Central memory CD8-positive, alpha-beta T cell (primary cell): ENCODE measurements around the gene CLDN34.
A peak's percentile ranks its signal among the peaks of the same experiment; 100 is the strongest.

Experiments used
- ATAC-seq: fragments of 150-1000 bp; cut with Tn5 transposase; replicated peaks from 2 replicates; pipeline ENCODE4 v1.10.0; 2022; ENCODE audit warnings: mild to moderate bottlenecking, moderate FRiP score, moderate number of reproducible peaks; ENCODE audit not compliant: poor library complexity, severe bottlenecking; ENCODE audit errors: extremely low read depth
- DNase-seq, 2 donors: peaks; one replicate each; pipeline ENCODE4 v3.0.0; 2021; ENCODE audit warnings: low spot score in 2 of 2
- H3K27ac Mint-ChIP-seq: one replicate; pipeline ENCODE4 v1.8.0; 2022; ENCODE audit warnings: low read depth, mild to moderate bottlenecking, moderate library complexity, mixed read lengths
- H3K27me3 Mint-ChIP-seq: one replicate; pipeline ENCODE4 v1.8.0; 2022; ENCODE audit warnings: mixed read lengths
- H3K36me3 Mint-ChIP-seq: one replicate; pipeline ENCODE4 v1.8.0; 2022; ENCODE audit warnings: mild to moderate bottlenecking, moderate library complexity, mixed read lengths; ENCODE audit not compliant: insufficient read depth
- H3K4me1 Mint-ChIP-seq: one replicate; pipeline ENCODE4 v1.8.0; 2022; ENCODE audit warnings: mixed read lengths
- H3K4me3 Mint-ChIP-seq: one replicate; pipeline ENCODE4 v1.8.0; 2022; ENCODE audit warnings: mild to moderate bottlenecking, moderate library complexity, mixed read lengths
- H3K9me3 Mint-ChIP-seq: one replicate; pipeline ENCODE4 v1.8.0; 2022; ENCODE audit warnings: mixed read lengths

The CLDN34 gene

DNA sequence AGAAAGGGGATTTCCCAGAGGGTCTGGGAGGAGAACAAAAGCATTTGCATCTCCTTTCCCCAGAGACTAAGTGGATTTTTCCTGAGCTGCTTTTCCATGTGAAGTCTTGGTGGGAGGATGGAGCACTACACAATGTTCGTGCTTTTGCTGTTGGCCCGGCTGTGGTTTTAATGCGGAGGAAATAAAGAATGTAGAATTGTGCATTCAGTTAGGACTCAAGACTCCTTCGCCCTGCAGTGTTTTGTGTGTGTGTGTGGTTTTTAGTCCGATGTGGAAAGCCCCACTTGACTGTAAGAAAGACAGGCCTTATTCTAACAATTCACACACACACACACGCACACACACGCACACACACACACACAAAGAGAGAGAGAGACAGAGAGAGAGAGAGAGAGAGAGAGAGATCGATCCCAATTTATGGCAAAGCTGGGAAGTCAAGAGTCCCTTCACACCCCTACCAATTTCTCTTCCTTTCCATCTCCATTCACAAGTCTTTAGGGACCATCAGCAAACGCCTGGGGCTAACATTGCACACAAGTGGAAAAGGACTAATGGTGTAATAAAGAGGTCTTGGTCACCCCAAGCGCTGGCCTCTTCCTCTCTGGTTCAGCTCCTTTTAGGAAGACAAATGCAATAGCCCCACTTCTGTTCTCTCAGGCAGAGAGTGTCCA, 44.2 kb downstream of the CLDN34 start:
- no peak for ATAC-seq
- DNase-seq: no peak
- H3K4me1 Mint-ChIP-seq: peaks cover 10% of the 10 kb centered on the region

DNA sequence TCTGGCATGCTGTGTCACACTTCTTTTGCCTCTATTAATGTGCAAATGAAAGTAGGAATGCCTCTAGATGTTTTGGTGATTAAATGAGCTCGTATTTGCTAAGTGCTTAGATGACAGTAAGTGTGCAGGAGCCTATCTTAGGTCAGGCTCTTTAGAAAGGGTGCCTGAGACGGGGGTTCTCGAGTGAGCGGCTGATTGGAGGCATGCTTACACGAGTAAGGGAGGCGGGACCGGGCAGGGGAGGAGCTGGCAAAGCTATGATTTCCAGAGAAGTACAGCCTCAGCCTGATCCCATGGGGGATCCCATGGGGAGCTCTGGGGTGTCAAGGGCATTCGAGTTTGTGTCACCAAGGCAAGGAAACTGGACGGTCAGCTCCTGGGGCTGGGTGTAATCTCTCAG, 44.8 kb downstream of the CLDN34 start:
- peaks cover 15% of the 10 kb centered on the region for H3K4me1 Mint-ChIP-seq
- H3K9me3 Mint-ChIP-seq: no peaks in the 10 kb centered on the region
- H3K4me3 Mint-ChIP-seq: peak overlapping the region; percentile 48
- peaks cover 6% of the 10 kb centered on the region for H3K36me3 Mint-ChIP-seq
- DNase-seq (no peak), ATAC-seq (no peak)
- no peaks in the 10 kb centered on the region for H3K27me3 Mint-ChIP-seq
- H3K27ac Mint-ChIP-seq: peak overlapping the region; percentile 63

More for the DNA sequence above, 44.2 kb downstream of the CLDN34 start:
- Mint-ChIP-seq H3K27me3 (no peaks in the 10 kb centered on the region), H3K36me3 (peaks cover 3% of the 10 kb centered on the region), H3K4me3 (peak overlapping the region; percentile 48), H3K27ac (peak overlapping the region; percentile 63), H3K9me3 (no peaks in the 10 kb centered on the region)

DNA sequence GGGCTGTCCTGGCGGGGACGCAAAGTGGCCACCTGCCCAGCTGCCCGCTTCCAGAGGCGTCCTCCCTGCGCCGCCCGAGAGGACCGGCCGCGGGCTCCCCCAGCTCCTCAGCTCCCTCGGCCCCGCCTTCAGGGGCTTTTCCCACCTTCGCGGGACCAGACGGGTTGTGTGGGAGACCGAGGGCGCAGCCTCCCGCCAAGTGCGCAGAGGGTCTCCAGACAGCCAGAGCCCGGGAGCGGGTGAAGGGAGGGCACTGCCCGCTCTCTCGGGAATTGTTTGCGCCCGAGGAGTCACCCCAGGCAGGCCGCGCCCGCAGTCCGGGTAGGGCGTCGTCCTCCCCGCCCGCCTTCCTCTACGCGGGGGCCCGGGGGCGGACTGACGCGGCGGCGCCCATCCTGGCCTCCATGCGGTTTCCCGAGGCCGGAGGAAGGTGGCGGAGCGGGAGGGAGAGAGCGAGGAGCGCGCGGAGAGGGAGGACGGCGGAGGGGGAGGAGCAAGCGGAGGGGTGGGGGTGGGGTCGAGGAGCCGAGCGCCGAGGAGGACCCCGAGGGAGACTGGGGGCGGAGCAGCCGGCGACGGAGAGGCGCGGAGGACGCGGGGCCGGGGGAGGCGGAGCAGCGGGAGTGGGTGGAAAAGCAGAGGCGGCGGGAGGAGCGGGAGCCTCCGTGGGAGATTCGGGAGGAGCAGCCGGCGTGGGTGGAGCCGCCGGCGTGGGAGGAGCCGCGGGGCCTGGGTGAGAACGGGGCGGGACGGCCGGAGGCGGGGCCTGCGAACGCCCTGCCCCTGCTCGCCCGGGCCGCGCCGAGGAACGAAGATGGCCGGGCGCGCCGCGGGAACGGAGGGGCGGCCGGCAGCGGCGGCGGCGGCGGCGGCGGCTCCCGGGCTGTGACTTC, 47.5 kb downstream of the CLDN34 start:
- H3K27me3 Mint-ChIP-seq: no peaks in the 10 kb centered on the region

DNA sequence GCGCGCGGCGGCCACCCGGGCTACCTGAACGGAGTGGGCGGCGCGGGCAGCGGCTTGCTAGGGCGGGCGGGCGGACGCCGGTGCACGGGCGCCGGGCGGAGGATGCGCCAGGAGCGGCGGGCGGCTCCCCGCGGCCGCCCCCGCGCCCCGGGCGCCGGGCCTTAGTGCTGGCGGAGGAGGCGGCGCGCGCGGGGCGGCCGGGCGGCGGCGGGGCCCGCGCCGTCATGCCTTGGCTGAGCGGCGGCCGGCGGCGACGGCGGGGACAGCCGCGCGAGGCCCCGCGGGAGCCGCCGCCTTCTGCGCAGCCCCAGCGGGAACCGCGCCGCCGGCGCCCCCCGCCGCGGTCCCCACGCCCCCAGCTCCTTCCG, 48.2 kb downstream of the CLDN34 start:
- no peak overlapping the region for H3K4me3 Mint-ChIP-seq
- no peaks in the 10 kb centered on the region for H3K9me3 Mint-ChIP-seq
- DNase-seq (no peak), ATAC-seq (peak; percentile 21)
- H3K36me3 Mint-ChIP-seq: peaks cover 6% of the 10 kb centered on the region
- no peak overlapping the region for H3K27ac Mint-ChIP-seq
- H3K4me1 Mint-ChIP-seq: peaks cover 16% of the 10 kb centered on the region
- H3K27me3 Mint-ChIP-seq: no peaks in the 10 kb centered on the region

More for the DNA sequence above, 47.5 kb downstream of the CLDN34 start:
- peaks cover 6% of the 10 kb centered on the region for H3K36me3 Mint-ChIP-seq
- H3K4me1 Mint-ChIP-seq: peaks cover 16% of the 10 kb centered on the region
- peak overlapping the region; percentile 54 for H3K4me3 Mint-ChIP-seq
- no peaks in the 10 kb centered on the region for H3K9me3 Mint-ChIP-seq
- H3K27ac Mint-ChIP-seq: no peak overlapping the region
- ATAC-seq (peak; percentile 92), DNase-seq (peak; percentile 57 to 58)

DNA sequence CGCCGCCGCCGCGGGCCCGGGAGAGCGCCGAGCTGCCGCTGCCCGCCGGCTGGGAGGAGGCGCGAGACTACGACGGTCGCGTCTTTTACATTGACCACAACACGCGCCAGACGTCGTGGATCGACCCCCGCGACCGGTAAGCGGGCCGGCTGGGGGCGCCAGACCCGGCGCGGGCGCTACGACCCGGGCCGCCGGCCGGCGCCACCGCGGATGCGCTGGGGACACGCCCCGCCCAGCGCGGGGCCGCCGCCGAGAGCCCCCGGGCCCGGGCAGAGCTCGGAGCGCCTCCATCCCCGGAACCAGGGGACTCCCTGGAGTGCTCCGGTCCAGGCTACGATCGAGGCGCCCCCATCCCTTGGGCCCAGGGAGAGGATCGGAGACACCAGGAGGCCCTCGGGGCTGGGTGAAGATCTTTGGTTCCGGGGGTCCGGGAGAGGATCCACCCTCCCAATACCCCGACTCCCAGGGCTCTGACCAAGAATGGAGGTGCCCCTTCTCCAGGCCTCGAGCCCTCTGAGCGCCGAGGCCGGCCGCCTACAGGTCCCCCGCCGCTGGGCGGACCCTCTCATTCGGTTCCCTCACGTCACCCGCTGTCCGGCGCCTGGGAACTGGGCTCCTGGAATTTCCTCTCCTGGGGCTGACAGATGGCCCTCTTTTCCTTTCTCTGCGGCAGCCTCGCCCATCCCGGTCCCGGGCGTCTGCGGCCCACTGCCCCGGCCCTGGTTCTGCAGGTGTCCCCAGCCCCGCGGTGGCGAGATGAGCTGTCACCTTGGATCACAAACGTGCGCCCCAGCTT, 48.8 kb downstream of the CLDN34 start:
- Mint-ChIP-seq H3K27me3 (no peaks in the 10 kb centered on the region), H3K4me1 (peaks cover 16% of the 10 kb centered on the region), H3K4me3 (peak overlapping the region; percentile 70), H3K9me3 (no peaks in the 10 kb centered on the region), H3K27ac (peak overlapping the region; percentile 18), H3K36me3 (peaks cover 6% of the 10 kb centered on the region)
- ATAC-seq: no peak
- no peak for DNase-seq

DNA sequence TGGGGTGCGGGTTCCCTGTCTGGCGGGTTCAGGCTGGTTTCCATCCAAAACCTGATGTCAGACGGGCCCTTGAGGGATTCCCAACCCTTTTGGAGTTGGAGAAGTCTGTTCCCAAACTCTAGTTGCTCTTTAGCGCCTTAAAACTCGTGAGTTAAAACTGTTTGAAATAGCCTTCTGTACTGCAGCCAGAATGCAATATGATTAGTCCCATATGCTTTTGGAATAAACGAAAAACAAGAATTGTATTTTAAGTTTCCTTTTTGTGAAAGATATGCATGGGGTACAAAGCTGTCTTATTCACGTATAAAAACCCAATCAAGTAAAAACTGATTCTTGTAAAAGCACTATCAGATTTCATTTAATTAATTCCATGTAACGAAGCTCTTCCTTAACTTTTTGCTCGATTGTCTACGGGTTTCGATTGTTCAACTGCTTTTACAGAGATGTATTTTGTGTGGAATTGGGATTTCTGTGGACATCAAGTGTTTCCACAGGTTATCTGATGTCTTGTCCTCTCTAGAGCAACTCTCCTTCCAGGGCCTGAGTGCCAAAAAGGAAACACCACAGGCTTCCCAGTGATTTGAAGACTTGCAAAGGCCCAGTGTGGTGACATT, 49.5 kb downstream of the CLDN34 start:
- Mint-ChIP-seq H3K27me3 (no peaks in the 10 kb centered on the region), H3K27ac (peak overlapping the region; percentile 18), H3K36me3 (peaks cover 3% of the 10 kb centered on the region)

DNA sequence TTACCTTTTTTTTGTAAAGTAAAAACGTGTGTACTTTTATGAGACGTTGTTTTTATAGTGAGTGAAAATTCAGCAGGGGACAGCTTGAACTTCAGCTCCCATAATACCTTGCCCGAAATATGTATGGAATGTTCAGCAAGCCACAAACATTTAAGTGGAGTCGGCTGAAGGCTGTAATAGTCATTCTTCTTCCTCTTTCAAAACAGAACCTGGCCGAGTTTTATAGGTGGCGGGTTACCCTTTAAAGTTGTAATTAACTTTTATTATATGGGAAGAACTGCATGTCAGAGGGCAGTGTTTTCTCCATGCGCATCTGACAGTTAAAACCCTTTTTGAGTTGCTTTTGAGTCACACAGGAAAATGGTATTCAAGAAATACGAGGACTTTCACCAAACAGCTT, 50.7 kb downstream of the CLDN34 start:
- no peak overlapping the region for H3K27ac Mint-ChIP-seq

More for the DNA sequence above, 49.5 kb downstream of the CLDN34 start:
- DNase-seq (no peak), ATAC-seq (no peak)
- H3K4me3 Mint-ChIP-seq: peak overlapping the region; percentile 70
- no peaks in the 10 kb centered on the region for H3K9me3 Mint-ChIP-seq
- peaks cover 11% of the 10 kb centered on the region for H3K4me1 Mint-ChIP-seq

More for the DNA sequence above, 50.7 kb downstream of the CLDN34 start:
- ATAC-seq (no peak), DNase-seq (no peak)
- H3K36me3 Mint-ChIP-seq: peaks cover 3% of the 10 kb centered on the region
- no peaks in the 10 kb centered on the region for H3K9me3 Mint-ChIP-seq
- H3K4me1 Mint-ChIP-seq: peaks cover 7% of the 10 kb centered on the region
- no peak overlapping the region for H3K4me3 Mint-ChIP-seq
- H3K27me3 Mint-ChIP-seq: no peaks in the 10 kb centered on the region
